GM18526 (cell line): Measurements from ENCODE around the gene HBG1.

Source experiments
- POLR2A ChIP-seq: IDR thresholded peaks from 3 replicates; pipeline ENCODE4 v1.6.1; 2011; ENCODE audit not compliant: insufficient read length; ENCODE audit errors: extremely low read depth

HBG1 gene

GRCh38 chr11:5282628-5283027, 33.0 kb upstream of the HBG1 start:
- no peak for TF ChIP-seq POLR2A

DNA sequence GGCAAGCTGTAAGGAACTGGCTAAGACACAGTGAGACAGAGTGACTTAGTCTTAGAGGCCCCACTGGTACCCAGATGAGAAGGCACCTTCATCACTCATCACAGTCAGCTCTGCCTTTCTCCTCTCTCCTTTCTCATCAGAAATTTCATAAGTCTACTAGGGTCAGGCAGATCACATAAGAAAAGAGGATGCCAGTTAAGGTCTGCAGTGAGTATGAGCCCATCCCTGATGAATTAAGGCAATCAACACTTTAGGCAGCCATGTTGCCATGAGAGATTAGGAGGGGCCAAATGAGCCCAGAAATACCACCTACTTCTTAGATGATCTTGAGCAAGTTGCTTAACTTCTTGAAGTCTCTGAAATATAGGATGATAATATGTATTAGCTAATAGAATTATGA, 31.9 kb upstream of the HBG1 start:
- TF ChIP-seq POLR2A, result no peak

- no peak for TF ChIP-seq POLR2A
Observed at GRCh38 chr11:5280582-5281102, 31.0 kb upstream of the HBG1 start.

DNA sequence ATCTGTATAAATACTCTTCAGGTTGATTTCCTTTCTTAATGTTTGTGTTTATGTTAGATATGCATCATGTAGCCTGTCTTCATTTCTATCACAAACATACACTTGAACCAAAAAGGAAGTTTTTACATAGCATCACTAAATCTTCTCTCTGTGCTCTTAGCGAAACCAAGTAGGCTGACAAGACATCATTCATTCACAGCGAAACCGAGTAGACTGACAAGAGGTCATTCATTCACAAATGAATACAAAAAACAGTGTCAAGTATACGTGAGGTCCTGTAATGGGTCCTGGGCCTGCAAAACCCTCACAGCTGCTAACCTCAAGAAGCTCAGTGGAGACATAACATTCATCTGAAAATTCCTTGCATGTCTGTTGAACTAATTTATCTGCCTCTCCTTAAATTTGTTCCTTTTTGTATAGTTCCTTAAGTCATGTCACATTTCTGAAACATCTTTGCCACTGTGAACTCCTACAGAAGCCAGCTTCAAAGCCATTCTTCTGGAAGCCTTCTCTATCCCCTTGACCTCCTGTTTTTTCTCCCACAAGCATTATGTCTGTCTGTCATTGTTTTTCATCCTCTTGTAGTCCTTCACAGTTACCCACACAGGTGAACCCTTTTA, 29.9 kb upstream of the HBG1 start:
- TF ChIP-seq POLR2A, result no peak

- no peak for TF ChIP-seq POLR2A
Observed at GRCh38 chr11:5277807-5278382, 28.2 kb upstream of the HBG1 start.

- TF ChIP-seq POLR2A, result no peak
Observed at GRCh38 chr11:5276697-5277096, 27.0 kb upstream of the HBG1 start.

DNA sequence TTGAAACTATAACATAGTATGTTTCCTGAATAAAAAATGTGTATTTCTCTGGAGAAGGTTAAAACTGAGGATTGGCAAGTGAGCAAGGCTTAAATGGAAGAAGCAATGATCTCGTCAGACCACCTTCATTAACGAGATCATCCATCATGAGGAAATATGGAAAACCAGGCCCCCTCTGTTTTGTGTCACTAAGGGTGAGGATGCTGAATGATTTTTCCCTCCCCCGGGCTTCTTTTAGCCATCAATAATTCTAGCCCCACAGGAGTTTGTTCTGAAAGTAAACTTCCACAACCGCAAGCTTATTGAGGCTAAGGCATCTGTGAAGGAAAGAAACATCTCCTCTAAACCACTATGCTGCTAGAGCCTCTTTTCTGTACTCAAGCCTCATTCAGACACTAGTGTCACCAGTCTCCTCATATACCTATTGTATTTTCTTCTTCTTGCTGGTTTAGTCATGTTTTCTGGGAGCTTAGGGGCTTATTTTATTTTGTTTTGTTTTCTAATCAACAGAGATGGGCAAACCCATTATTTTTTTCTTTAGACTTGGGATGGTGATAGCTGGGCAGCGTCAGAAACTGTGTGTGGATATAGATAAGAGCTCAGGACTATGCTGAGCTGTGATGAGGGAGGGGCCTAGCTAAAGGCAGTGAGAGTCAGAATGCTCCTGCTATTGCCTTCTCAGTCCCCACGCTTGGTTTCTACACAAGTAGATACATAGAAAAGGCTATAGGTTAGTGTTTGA, 25.9 kb upstream of the HBG1 start:
- TF ChIP-seq POLR2A, result no peak

DNA sequence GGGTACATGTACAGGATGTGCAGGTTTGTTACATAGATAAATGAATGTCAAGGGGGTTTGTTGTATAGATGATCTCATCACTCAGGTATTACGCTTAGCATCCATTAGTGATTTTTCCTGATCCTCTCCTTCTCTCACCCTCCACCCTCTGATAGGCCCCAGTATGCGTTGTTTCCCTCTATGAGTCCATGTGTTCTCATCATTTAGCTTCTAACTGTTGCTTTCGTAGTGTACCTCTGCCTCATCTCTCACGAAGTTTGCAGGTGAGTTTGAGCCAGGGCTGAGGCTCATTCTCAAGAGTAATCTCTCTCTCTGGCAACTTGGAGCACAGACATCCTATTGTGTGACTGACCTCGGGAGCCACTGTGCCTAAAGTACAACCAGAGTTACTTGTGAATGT, 24.7 kb upstream of the HBG1 start:
- TF ChIP-seq POLR2A, result no peak

GRCh38 chr11:5272395-5273017, 22.8 kb upstream of the HBG1 start:
- TF ChIP-seq POLR2A, result no peak

GRCh38 chr11:5269715-5270147, 20.1 kb upstream of the HBG1 start, which contains the start of gene HBE1:
Gene HBE1, minus strand, starts transcription at chr11:5269945. Its CDS starts 55 bp downstream, at chr11:5269890.
- no peak for TF ChIP-seq POLR2A

DNA sequence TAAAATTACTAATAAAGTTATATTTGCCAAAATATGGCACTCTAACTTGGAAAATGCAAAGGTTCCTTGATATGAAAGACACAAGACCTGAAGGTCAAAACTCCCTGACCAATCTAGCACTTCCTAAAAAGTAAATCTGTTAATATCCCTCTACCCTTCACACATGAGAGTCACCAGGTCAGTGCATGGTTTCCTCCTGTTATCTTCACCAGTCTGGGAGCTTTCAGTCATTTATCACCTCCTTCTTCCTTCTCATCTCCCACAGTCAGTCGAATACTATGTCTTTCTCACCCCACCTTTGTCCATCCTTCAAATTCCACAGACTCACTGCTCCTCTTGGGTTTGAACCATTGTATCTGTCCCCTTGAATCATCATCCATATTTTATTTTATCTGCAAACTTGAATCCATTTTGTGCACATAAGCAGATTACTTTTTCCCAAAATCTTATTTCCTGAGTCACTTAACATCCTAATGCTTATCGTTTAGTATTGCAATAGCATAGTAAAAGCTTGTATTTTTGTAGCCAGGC, 17.4 kb upstream of the HBG1 start:
- no peak for TF ChIP-seq POLR2A

GRCh38 chr11:5266609-5267008, 17.0 kb upstream of the HBG1 start:
- no peak for TF ChIP-seq POLR2A

DNA sequence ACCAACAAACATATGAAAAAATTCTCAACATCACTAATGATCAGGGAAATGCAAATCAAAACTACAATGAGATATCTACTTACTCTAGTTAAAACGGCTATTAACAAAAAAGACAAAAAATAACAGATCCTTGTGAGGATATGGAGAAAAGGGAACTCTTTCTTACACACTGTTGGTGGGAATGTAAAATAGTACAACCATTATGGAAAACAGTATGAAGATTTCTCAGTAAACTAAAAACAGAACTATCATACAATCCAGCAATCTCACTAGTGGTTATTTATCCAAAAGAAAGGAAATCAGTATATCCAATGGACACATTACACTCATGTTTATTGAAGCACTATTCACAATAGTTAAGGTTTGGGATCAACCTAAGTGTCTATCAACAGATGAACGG, 16.2 kb upstream of the HBG1 start:
- no peak for TF ChIP-seq POLR2A

DNA sequence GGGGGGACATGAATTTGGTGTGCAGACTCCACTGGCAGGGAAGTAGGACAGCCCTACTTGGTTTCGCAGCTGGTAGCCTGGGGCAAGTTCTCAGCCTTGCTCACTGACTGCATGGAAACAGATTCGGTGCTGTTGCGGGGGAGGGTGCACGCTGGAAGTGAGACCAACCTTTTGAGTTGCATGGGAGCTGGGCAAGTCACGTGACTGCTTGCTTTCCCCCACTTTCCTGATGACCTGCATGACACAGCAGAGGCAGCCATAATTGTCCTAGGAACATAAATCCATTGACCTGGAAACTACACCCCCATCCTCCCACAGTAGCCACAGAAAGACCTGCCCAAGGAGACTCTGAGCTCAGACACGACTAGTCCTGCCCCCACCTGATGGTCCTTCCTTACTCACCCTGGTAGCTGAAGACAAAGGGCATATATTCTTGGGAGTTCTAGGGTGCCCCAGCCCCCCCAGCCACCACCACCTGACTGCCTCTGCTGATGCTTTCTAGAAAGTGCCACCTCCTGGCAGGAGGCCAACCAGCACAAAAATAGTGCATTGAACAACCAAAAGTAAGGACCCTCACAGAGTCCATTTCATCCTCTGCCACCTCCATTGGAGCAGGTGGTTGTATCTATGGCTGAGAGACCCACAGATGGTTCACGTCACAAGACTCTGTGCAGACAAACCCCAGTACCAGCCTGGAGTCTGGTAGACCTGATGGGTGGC, 9.0 kb upstream of the HBG1 start:
- TF ChIP-seq POLR2A, result no peak

DNA sequence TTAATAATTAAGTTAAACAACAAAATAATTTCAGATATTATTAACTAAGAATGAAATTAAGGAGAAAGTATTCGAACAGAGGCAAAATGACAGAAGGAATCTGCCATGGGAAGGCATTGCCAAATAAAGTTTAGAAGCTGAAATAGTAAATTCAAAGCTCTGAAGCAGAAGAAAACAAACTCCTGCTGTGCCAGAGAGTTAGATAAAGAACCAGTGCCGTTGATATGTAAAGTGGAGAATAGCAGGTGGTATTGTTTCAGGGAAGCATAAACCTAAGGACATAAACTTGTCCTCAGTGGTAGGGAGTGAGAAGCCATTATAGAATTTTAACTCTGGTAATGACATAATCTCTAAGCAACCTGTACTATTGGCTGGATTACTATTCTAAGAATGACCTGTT, 7.6 kb upstream of the HBG1 start:
- TF ChIP-seq POLR2A, result no peak
